ENCODE results near the gene KRTAP12-4.

DNA sequence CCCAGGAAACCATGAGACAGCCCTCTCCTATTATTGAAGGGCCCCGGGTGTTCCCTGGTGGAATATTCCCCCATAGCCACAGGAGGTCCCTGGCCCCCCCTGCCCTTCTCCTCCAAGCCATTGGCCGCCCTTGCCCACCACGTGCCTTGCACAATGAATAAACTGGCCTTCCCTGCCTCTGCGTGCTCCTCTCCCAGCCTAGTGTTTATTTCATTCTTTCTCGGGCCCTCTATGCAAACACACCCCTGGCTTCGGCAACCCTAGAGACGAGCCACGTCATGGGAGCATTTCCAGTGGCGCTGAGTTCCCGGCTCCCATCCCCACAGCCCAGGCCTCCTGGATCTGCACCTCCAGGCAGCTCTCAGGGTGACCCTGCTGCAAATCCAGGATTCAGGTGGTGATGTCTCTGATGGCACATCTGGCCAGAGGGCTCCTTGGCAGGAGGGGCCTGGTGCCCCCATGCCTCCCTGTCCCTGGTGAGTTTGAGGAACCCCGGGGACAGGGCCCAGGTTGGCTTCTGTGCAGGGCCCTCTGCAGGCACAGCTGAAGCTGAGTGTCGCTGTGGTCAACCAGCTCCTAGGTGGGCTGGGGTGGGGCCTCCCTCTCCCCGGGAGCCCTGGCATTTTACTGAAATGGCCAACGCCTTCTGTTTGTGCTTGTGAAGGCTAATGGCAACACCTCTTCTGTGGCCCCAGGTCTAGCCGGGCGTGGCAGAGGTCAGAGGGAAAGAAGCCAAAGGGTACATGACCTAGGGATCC lies 48.7 kb upstream of the KRTAP12-4 start:
- TF ChIP-seq, protein P1, sequence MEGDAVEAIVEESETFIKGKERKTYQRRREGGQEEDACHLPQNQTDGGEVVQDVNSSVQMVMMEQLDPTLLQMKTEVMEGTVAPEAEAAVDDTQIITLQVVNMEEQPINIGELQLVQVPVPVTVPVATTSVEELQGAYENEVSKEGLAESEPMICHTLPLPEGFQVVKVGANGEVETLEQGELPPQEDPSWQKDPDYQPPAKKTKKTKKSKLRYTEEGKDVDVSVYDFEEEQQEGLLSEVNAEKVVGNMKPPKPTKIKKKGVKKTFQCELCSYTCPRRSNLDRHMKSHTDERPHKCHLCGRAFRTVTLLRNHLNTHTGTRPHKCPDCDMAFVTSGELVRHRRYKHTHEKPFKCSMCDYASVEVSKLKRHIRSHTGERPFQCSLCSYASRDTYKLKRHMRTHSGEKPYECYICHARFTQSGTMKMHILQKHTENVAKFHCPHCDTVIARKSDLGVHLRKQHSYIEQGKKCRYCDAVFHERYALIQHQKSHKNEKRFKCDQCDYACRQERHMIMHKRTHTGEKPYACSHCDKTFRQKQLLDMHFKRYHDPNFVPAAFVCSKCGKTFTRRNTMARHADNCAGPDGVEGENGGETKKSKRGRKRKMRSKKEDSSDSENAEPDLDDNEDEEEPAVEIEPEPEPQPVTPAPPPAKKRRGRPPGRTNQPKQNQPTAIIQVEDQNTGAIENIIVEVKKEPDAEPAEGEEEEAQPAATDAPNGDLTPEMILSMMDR (IDR thresholded peaks at IDR 0.05; ENCODE audit: low read depth, low read length), result no peak
- no peak for TF ChIP-seq EZH2phosphoT487 (IDR thresholded peaks at IDR 0.05; ENCODE audit: low read depth)

Measured in OCI-LY3 (cell line).